ENCODE results near the gene PDE2A.

DNA sequence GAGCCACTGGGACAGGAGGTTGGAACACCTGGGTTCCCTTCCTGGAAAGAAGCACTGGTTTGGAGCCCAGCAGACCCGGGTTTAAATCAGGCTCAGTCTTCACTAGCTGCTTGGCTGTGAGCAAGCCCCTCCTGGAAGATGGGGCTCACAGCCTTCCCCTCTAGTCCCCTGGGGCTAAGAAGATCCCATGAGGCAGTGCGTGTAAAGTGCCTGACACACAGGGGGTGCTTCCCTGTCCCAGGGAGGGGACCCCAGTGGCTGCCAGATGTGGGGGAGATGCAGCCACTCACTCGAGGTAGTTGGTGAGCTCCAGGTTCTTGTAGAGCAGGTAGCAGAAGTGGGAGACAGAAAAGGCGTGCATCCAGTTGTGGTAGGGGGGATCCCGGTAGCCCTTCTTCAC lies 93.2 kb downstream of the PDE2A start:
- no peak for TF ChIP-seq POLR2A (IDR thresholded peaks at IDR 0.05)
- TF ChIP-seq, protein P1, sequence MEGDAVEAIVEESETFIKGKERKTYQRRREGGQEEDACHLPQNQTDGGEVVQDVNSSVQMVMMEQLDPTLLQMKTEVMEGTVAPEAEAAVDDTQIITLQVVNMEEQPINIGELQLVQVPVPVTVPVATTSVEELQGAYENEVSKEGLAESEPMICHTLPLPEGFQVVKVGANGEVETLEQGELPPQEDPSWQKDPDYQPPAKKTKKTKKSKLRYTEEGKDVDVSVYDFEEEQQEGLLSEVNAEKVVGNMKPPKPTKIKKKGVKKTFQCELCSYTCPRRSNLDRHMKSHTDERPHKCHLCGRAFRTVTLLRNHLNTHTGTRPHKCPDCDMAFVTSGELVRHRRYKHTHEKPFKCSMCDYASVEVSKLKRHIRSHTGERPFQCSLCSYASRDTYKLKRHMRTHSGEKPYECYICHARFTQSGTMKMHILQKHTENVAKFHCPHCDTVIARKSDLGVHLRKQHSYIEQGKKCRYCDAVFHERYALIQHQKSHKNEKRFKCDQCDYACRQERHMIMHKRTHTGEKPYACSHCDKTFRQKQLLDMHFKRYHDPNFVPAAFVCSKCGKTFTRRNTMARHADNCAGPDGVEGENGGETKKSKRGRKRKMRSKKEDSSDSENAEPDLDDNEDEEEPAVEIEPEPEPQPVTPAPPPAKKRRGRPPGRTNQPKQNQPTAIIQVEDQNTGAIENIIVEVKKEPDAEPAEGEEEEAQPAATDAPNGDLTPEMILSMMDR (IDR thresholded peaks at IDR 0.05) = no peak

All from breast epithelium (tissue), 3 donors.